Aorta (tissue), 5 donors: ENCODE measurements around the gene SLC16A11. TPM values are rescaled to one million over a fixed set of nuclear protein-coding genes. Genes with fewer than 3 reads are reported as not detected.
"Not testable (repeated sequence)": the region's sequence is repeated elsewhere in the genome, so short reads cannot be mapped to it uniquely, and the experiment has no call there.

Source experiments
- ATAC-seq: fragments of 200-7000 bp; cut with Tn5 transposase; one replicate; pipeline ENCODE4 v1.9.1; 2022; ENCODE audit warnings: moderate library complexity; ENCODE audit not compliant: low FRiP score
- DNase-seq, 2 donors: peaks; one replicate each; pipeline ENCODE4 v3.0.0-alpha.2; 2020
- H3K27ac ChIP-seq, 2 donors: one replicate each; pipeline ENCODE4 v1.5.1; 2013; ENCODE audit warnings: low read length in 2 of 2, mild to moderate bottlenecking in 2 of 2, moderate library complexity in 2 of 2, control low read depth in 1 of 2, inconsistent platforms in 1 of 2, low read depth in 1 of 2
- H3K27me3 ChIP-seq, 2 donors: one replicate each; pipeline ENCODE4 v1.6.1; 2013; ENCODE audit warnings: control low read depth in 1 of 2, low read length in 1 of 2, mild to moderate bottlenecking in 1 of 2, moderate library complexity in 1 of 2; ENCODE audit not compliant: insufficient read depth in 2 of 2, control insufficient read depth in 1 of 2
- H3K36me3 ChIP-seq, 2 donors: one replicate each; pipeline ENCODE4 v1.6.1; 2013; ENCODE audit warnings: control low read depth in 1 of 2, low read length in 1 of 2, mild to moderate bottlenecking in 1 of 2; ENCODE audit not compliant: insufficient read depth in 2 of 2, control insufficient read depth in 1 of 2
- H3K4me1 ChIP-seq, 2 donors: one replicate each; pipeline ENCODE4 v1.6.1; 2013; ENCODE audit warnings: low read length in 2 of 2, control low read depth in 1 of 2, mild to moderate bottlenecking in 1 of 2, moderate library complexity in 1 of 2; ENCODE audit not compliant: insufficient read depth in 2 of 2, control insufficient read depth in 1 of 2
- H3K4me3 ChIP-seq, 2 donors: one replicate each; pipeline ENCODE4 v1.5.1; 2013; ENCODE audit warnings: low read length in 2 of 2, control low read depth in 1 of 2, mild to moderate bottlenecking in 1 of 2
- H3K9me3 ChIP-seq: one replicate; pipeline ENCODE4 v1.6.1; 2013; ENCODE audit warnings: mild to moderate bottlenecking, low read length; ENCODE audit not compliant: control insufficient read depth
- WGBS, 2 donors: extraction: QIAGEN DNeasy Blood & Tissue Kit; methylation state at CpG; one replicate each; pipeline ENCODE4 v1.1.7; 2013; 5-methylcytosine and 5-hydroxymethylcytosine counted together
- intact Hi-C, 2 donors: fragments of 100-400 bp; cut with DNase I; formaldehyde crosslinking; loops; one replicate each; pipeline versions ENCODE4 v1.14.2 to v1.15.0; 2022
- polyA plus RNA-seq, 2 donors: library from polyadenylated mRNA; stranded (reverse); fragments of 200-250 nt; gene quantifications; one replicate each; pipeline ENCODE4 v1.2.3, GENCODE V29; 2013
- total RNA-seq, 2 donors: library from RNA; stranded (reverse); fragmentation: NEBNext Ultra II Directional; extraction: Animal tissue kit (Norgen Biotek cat#: 25700); gene quantifications; one replicate each; pipeline ENCODE4 v1.2.1, GENCODE V29; 2021
- donor health status: healthy with polysubstance abuse.
- donor health status: Bipolar disorder and iron deficiency.
- donor health status: DM: no; HTN: no; CAD: no.
- donor health status: DM: no; HTN: no; CAD: no.
- donor health status: DM: yes; HTN: yes; CAD: no.

SLC16A11 gene
- total and polyA plus RNA-seq, 4 donors: 0.26 to 1.3 TPM; not detected in 2

DNA sequence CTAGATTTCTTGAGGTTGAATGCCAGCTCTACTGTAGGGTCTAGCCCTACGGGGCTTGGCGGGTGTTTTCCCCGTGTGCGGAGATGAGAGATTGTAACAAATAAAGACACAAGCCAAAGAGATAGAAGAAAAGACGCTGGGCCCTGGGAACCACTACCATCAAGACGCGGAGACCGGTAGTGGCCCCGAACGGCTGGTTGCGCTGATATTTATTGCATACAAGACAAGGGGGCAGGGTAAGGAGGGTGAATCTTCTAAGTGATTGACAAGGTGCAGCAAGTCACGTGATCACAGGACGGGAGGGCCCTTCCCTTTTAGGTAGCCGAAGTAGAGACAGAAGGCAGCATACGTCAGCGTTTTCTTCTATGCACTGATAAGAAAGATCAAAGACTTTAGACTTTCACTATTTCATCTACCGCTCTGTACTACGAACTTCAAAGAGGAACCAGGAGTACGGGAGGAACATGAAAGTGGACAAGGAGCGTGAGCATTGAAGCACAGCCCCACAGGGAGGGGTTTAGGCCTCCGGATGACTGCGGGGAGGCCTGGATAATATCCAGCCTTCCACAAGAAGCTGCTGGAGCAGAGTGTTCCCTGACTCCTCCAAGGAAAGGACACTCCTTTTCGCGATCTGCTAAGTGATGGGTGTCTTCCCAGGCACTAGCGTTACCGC is 3.0 kb upstream of the SLC16A11 start:
- H3K36me3 ChIP-seq, H3K27ac ChIP-seq, H3K4me3 ChIP-seq, H3K27me3 ChIP-seq, ATAC-seq, H3K4me1 ChIP-seq, DNase-seq, H3K9me3 ChIP-seq: not testable (repeated sequence)
- WGBS, 2 donors: 13 to 17% methylated on average over 25 to 26 of the region's 26 CpGs
- intact Hi-C loops: loop anchor here in 1 of 2 donors (10.0 kb wide), 1 partner anchor 248 kb away; the partner anchor contains the start of gene YBX2

DNA sequence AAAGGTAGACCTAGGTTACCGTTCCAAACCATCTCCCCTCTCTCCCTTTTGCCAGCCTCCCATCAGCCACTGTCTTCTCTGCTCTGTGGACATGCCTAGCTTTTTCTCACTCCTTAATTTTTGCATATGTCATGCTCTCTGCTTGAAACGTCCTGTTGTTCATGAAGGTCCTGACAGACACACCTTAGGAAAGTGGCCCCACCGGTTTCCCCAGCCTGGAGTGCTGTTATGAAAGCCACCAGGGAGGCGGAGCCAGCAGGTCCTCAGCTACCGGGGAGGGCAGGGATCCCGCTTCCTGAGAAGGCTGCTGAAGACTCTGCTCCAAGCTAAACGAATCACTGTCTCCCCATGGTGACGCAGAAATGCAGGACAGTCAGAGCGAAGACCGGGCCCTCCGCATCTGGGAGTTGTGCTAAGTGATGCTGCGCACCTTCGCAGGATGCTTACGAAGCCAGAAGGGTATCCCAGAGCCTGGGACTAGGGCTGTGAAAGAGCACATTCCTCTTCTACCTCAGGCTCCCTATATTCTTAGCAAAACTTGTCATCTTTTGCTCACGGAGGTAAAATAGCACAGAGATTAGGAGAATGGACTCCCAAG is 2.3 kb upstream of the SLC16A11 start:
- H3K27me3 ChIP-seq: no peaks in the 10 kb centered on the region
- no peaks in the 10 kb centered on the region for H3K36me3 ChIP-seq
- H3K4me3 ChIP-seq: no peak overlapping the region
- intact Hi-C loops: loop anchor here in 1 of 2 donors (10.0 kb wide), 1 partner anchor 249 kb away; the partner anchor contains the start of gene YBX2
- ATAC-seq (no peak), DNase-seq (no peak)
- H3K9me3 ChIP-seq: no peaks in the 10 kb centered on the region
- H3K27ac ChIP-seq: no peak overlapping the region
- H3K4me1 ChIP-seq: no peaks in the 10 kb centered on the region
- 10% methylated on average over 15 of the region's 15 CpGs for WGBS, 2 donors

DNA sequence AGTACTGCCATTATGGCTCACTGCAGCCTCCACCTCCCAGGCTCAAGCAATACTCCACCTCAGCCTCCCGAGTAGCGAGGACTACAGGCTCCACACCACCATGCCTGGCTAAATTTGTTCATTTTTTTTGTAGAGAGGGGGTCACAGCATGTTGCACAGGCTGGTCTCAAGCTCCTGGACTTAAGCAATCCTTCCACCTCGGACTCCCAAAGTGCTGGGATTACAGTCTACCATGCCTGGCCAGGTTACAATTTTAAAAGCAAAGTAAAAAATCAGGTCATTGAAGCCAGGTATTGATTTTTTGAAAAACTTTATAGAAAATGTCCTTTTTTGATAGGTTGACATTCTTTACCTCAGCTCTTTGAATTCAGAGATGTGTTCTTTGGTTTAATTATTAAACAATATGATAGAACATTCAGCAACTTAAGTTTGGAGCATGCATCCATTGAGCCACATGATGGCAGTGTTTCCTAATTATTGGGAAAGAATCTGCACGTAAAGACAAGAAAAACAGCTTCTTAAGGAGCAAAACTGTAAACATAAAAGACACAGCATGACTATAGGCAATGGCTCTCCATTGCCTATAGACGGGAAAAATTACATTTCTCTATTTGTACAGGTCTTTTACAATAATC is 1.7 kb upstream of the SLC16A11 start:
- ATAC-seq: no peak
- Histone ChIP-seq H3K36me3 (no peaks in the 10 kb centered on the region), H3K4me3 (no peak overlapping the region), H3K27ac (no peak overlapping the region), H3K4me1 (no peaks in the 10 kb centered on the region), H3K9me3 (no peaks in the 10 kb centered on the region), H3K27me3 (no peaks in the 10 kb centered on the region)
- DNase-seq: no peak
- 19 to 20% methylated on average over 5 of the region's 5 CpGs for WGBS, 2 donors
- intact Hi-C loops: loop anchor here in 1 of 2 donors (10.0 kb wide), 1 partner anchor 249 kb away; the partner anchor contains the start of gene YBX2

DNA sequence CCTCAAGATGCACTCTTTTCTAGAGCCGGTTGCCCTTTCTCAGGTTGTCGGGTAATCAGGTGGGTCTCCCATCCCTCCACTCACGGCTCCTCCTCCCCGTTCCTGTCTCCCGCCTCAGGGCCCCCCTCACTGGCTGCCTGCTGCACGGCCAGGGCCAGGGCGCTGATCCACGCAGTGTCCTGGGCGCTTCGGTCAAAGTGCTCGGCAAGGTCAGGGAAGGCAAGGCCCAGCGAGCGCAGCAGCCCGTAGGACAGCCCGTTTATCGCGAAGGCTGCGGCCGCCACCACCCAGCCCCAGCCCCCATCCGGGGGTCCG is 753 bp downstream of the SLC16A11 start:
- H3K27ac ChIP-seq: no peak overlapping the region
- intact Hi-C loops: loop anchor here in 1 of 2 donors (10.0 kb wide), 1 partner anchor 252 kb away; the partner anchor contains the start of gene YBX2
- H3K36me3 ChIP-seq: no peaks in the 10 kb centered on the region
- ATAC-seq (peak; percentile 35), DNase-seq (no peak)
- no peaks in the 10 kb centered on the region for H3K9me3 ChIP-seq
- no peaks in the 10 kb centered on the region for H3K4me1 ChIP-seq
- no peaks in the 10 kb centered on the region for H3K27me3 ChIP-seq
- 5 to 6% methylated on average over 20 to 21 of the region's 21 CpGs for WGBS, 2 donors
- H3K4me3 ChIP-seq: peak overlapping the region in 1 of 2 donors; percentile 1

DNA sequence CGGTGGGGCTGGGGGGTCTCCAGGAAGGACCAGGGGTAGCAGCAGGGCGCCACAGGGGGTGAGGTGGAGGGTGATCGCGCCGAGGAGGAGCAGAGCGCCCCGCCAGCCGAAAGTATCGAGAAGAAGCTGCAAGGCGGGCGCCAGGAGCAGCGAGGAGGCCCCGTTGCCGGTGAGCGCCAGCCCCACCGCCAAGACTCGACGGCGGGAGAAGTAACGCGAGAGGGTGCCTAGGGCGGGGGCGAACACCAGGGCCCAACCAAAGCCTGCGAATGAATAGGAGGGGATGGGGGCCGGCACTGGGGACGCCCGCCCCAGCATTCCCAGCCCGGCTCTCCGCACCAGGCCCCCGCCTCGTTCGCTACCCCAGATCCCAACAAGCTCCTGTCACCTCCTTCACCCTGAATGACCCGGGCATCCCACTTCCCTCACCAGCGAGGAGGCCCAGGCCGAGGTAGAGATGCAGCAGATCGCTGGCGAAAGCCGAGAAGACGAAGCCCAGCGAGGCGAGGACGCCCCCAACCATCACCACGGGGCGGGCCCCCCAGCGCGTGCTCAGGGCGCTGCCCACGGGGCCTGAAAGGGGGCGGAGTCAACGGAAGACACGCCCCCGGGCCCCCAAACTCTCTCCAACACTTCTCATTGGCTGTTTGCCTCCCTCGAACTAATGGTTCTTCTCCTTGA is 1.3 kb downstream of the SLC16A11 start:
- peak; percentile 29 for ATAC-seq
- intact Hi-C loops: loop anchor here in 1 of 2 donors (10.0 kb wide), 1 partner anchor 252 kb away; the partner anchor contains the start of gene YBX2
- no peaks in the 10 kb centered on the region for H3K27me3 ChIP-seq
- WGBS, 2 donors: 14 to 22% methylated on average over 48 to 53 of the region's 53 CpGs
- no peaks in the 10 kb centered on the region for H3K9me3 ChIP-seq
- no peaks in the 10 kb centered on the region for H3K36me3 ChIP-seq
- H3K4me3 ChIP-seq: no peak overlapping the region
- no peaks in the 10 kb centered on the region for H3K4me1 ChIP-seq
- no peak overlapping the region for H3K27ac ChIP-seq
- no peak for DNase-seq

DNA sequence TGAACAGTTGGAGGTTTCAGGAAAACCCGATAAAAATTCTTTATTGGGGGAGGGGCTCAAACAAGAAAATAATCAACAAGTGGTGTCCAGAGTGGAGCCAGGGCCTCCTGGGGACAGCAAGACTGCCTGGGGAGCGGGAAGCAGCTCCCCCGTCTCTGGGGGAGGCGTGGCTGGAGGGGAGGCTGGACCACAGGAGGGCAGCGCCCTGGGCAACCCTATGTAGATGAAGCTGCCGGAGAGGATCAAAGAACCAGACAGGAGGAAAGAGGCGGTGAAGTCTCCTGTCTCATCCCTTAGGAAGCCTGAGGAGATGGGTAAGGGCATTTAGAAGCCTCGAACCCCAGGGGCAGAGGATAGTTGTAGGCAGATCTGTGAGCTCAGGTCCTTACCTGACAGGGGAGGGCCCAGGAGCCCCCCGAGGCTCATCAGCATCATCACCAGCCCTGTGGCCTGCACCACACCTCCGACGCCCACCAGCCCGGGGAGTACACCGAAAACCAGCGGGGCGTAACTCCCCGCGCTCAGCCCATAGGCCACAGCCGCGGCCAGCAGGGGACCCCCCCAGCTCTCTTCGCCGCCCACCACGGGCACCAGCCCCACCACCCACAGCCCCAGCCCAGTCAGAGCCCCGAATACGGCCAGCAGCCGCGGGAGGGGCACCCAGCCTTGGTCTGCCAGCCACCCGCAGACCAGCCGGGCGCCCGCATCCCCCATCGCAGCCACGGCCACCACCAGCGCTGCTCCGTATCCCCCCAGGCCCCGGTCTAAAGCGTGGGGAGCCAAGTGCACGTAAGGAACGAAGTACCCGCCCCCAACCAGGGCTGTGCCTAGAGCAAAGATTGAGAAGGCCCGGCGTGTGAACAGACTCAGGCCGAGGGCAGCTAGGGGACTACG is 2.0 kb downstream of the SLC16A11 start:
- WGBS, 2 donors: 49 to 54% methylated on average over 38 to 43 of the region's 43 CpGs
- no peaks in the 10 kb centered on the region for H3K4me1 ChIP-seq
- H3K27ac ChIP-seq: no peak overlapping the region
- DNase-seq (no peak), ATAC-seq (no peak)
- intact Hi-C loops: loop anchor here in 1 of 2 donors (10.0 kb wide), 1 partner anchor 253 kb away; the partner anchor contains the start of gene YBX2
- H3K4me3 ChIP-seq: no peak overlapping the region
- no peaks in the 10 kb centered on the region for H3K36me3 ChIP-seq
- H3K27me3 ChIP-seq: no peaks in the 10 kb centered on the region
- H3K9me3 ChIP-seq: no peaks in the 10 kb centered on the region

DNA sequence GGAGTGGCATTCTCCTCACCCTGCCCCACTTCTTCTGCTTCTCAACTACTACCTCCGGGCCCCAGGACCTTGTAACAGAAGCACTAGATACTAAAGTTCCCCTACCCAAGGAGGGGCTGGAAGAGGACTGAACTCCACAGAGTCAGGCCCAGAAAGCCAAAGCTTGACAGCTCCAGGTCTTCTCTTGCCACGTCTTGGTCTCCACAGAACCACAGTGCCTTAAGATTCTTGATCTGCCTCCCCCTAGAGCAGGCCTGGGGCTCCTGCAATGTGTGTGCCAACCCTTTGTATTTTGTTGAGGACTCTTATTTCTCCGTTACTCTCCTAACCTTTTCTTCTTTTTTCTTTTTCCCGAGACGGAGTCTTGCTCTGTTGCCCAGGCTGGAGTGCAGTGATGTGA is 4.1 kb downstream of the SLC16A11 start:
- Histone ChIP-seq H3K27ac (no peak overlapping the region), H3K36me3 (no peaks in the 10 kb centered on the region), H3K27me3 (no peaks in the 10 kb centered on the region), H3K4me1 (no peaks in the 10 kb centered on the region), H3K4me3 (no peak overlapping the region), H3K9me3 (no peaks in the 10 kb centered on the region)
- DNase-seq: no peak
- ATAC-seq: no peak
- 90 to 95% methylated on average over 5 of the region's 5 CpGs for WGBS, 2 donors
- intact Hi-C loops: loop anchor here in 1 of 2 donors (10.0 kb wide), 1 partner anchor 255 kb away; the partner anchor contains the start of gene YBX2
